NT2/D1 (cell line): ENCODE measurements around the gene LTF.

ENCODE experiments used
- SUZ12 ChIP-seq: IDR thresholded peaks from 2 replicates; pipeline ENCODE4 v1.6.1; 2011; ENCODE audit not compliant: insufficient read length, insufficient read depth; ENCODE audit errors: extremely low read depth
- ZNF274 ChIP-seq: IDR thresholded peaks from 2 replicates; pipeline ENCODE4 v1.6.1; 2011; ENCODE audit warnings: mild to moderate bottlenecking, low read depth, low read length

DNA sequence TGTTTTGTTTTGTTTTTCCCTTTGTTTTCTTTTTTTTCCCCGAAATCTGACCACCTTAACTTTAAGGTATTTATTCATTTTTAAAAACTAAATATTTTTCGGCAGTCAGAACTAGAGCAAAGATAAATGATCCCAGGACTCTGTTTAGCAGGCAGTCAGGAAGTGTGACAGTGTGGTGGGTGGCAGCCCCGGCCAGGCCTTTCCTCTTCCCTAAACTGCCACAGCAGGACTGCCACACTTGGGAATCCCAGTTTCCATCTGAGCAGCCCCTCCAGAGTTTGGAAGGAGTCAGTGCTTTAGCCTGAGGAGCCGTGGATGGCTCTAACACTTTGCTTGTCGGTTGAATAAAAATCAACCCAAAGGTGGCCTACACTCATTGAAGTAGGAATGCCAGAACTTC is 50.8 kb downstream of the LTF start:
- TF ChIP-seq ZNF274 (no peak), SUZ12 (no peak)
